Measurements from ENCODE around the gene ARF6. TPM values are rescaled to one million over a fixed set of nuclear protein-coding genes. Genes with fewer than 3 reads are reported as not detected.
"Not testable (repeated sequence)": the region's sequence is repeated elsewhere in the genome, so short reads cannot be mapped to it uniquely, and the experiment has no call there.

ARF6 gene
- total RNA-seq, 4 donors from 2014 or later: 35.4 to 85.0 (median 45.9) TPM

DNA sequence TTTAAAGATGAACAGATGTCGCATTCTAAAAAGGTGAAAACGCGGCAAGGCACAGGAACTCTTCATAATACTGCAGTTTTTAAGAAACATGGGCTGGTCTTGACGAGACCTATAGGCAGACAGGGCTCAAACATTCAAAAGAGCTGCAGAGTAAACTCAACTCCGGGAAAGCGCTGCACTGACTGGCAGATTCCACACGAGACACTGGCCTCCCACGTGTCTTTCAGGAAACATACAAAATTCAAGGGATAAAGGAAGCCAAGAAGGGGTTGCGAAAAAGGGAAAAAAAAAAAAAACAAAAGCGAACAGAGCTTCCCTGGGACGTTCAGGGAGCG lies 614 bp upstream of the ARF6 start:
- TF ChIP-seq, protein P1, sequence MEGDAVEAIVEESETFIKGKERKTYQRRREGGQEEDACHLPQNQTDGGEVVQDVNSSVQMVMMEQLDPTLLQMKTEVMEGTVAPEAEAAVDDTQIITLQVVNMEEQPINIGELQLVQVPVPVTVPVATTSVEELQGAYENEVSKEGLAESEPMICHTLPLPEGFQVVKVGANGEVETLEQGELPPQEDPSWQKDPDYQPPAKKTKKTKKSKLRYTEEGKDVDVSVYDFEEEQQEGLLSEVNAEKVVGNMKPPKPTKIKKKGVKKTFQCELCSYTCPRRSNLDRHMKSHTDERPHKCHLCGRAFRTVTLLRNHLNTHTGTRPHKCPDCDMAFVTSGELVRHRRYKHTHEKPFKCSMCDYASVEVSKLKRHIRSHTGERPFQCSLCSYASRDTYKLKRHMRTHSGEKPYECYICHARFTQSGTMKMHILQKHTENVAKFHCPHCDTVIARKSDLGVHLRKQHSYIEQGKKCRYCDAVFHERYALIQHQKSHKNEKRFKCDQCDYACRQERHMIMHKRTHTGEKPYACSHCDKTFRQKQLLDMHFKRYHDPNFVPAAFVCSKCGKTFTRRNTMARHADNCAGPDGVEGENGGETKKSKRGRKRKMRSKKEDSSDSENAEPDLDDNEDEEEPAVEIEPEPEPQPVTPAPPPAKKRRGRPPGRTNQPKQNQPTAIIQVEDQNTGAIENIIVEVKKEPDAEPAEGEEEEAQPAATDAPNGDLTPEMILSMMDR (IDR thresholded peaks at IDR 0.05): no peak
- DNase-seq (ENCODE audit: low spot score): no peak
- ATAC-seq (ENCODE audit: low FRiP score): peak; percentile 58

DNA sequence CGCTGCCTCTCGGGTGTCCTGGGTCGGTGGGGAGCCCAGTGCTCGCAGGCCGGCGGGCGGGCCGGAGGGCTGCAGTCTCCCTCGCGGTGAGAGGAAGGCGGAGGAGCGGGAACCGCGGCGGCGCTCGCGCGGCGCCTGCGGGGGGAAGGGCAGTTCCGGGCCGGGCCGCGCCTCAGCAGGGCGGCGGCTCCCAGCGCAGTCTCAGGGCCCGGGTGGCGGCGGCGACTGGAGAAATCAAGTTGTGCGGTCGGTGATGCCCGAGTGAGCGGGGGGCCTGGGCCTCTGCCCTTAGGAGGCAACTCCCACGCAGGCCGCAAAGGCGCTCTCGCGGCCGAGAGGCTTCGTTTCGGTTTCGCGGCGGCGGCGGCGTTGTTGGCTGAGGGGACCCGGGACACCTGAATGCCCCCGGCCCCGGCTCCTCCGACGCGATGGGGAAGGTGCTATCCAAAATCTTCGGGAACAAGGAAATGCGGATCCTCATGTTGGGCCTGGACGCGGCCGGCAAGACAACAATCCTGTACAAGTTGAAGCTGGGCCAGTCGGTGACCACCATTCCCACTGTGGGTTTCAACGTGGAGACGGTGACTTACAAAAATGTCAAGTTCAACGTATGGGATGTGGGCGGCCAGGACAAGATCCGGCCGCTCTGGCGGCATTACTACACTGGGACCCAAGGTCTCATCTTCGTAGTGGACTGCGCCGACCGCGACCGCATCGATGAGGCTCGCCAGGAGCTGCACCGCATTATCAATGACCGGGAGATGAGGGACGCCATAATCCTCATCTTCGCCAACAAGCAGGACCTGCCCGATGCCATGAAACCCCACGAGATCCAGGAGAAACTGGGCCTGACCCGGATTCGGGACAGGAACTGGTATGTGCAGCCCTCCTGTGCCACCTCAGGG lies 679 bp downstream of the ARF6 start:
- DNase-seq (ENCODE audit: low spot score) (peak; percentile 31), ATAC-seq (ENCODE audit: low FRiP score) (peak; percentile 60)
- TF ChIP-seq, protein P1 (IDR thresholded peaks at IDR 0.05): no peak

DNA sequence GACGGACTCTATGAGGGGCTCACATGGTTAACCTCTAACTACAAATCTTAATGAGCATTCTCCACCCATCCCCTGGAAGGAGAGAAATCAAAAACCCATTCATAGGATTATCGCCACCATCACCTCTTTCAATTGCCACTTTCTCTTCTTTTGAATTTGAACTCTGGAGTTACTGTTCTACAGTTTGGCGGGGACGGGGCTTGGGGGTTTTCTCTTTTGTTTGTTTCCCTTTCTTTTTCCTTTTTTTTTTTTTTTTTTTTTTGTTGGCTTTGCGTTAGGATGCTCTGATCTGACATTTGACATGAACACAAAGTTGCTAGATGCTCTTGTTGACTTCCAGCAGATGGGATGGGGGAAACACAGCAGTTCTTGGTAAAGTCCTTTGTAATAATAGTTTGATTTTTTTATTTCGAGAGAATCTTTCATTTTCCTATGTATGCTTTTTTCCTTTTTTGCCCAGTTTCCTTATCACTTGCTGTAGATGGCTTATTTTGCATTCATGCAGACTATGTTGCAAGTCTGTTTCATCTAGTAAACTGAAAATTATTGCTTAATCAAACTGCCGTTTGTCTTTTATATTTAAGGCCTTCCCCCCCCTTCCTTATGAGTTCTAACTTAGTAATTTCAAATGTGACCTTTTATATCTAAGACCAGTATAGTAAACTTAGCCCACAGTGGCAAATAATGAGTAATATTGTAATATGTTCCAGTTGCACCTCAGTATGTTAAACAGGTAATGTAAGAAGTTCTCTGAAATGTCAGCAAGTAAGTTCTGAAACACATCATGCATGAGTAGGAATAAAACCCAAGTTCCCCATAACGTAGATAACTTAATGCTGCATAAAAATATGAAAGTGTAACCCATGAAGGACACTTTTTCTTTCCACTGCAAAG lies 1.6 kb downstream of the ARF6 start:
- ATAC-seq (ENCODE audit: low FRiP score): not testable (repeated sequence)

DNA sequence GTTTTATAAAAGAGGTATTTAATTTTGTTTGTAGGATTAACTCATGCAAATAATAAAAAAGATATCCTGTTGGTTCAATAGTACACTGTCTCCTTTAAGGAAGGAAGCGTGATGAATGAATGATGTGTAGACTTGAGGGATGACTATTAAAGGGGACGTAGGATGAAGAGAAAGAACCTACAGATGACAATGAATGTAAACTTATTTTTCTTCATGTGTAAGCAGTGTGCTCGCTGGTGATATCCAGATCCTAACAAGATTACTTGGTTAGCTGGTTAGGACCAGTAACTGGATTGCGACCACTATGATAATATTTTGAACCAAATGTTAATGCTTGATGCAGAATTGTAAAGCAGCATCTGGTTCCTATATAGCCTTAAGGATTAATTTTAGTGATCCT lies 2.6 kb downstream of the ARF6 start:
- no peak for ATAC-seq (ENCODE audit: low FRiP score)

More for the DNA sequence above, 1.6 kb downstream of the ARF6 start:
- DNase-seq (ENCODE audit: low spot score): not testable (repeated sequence)

DNA sequence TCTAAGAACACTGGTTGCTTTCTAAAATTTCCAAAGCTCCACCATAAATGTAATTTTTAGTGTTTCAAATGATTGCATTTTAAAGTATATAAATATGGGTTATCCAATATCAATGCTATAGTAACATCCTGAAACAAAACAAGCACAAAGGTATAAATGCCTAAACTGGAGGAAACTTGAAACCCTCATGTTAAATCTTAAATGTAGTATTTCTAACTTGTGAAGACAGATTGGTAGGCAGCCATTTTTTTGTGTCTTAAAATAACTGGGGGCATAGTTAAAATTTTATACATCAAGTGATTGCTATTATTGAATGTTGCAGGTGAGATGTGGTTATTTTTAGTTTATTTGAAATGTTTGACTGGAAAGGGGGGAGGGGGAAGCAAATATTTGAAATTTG lies 3.4 kb downstream of the ARF6 start:
- not testable (repeated sequence) for DNase-seq (ENCODE audit: low spot score); ATAC-seq (ENCODE audit: low FRiP score)

More for the DNA sequence above, 2.6 kb downstream of the ARF6 start:
- no peak for DNase-seq (ENCODE audit: low spot score)
- TF ChIP-seq, protein P1 (IDR thresholded peaks at IDR 0.05): no peak

DNA sequence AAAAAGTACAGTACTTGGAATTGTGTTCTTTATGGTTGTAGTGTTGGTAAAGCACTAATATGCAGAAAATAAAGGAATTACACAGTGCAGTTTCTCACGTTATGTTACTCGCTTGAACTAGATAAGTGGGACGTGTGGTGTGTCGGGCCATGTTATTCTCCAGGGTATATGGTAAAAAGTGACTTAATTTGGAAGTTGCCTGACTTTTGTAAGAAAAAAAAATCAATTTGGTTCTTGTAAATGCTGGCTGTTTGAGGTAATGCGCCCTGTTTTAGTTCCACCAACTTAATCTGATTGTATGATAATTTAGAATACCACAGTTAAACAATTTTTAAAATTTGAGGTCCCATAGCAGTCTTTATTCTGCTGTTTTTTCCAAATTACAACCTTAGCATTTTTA lies 4.1 kb downstream of the ARF6 start:
- ATAC-seq (ENCODE audit: low FRiP score): no peak
- TF ChIP-seq, protein P1 (IDR thresholded peaks at IDR 0.05): no peak
- DNase-seq (ENCODE audit: low spot score): no peak

DNA sequence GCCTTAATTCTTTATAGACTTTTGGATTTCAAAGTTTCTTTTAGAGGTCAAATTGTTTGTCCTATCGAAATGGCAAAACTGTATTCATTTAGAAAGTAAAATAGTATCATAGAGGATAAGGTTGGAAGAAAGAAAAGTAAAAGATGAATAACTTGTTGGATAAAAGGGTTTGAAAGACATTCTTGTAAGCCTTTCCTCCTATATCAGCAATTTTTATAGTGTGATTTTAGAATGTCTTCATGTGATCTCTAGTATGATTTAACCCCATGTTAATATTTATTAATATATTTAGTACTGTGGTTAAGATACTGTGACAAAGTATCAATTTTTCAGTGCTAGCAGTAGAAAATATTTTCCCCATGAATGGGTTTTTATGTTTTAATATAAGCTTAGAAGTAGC lies 4.5 kb downstream of the ARF6 start:
- no peak for ATAC-seq (ENCODE audit: low FRiP score)

More for the DNA sequence above, 4.5 kb downstream of the ARF6 start:
- no peak for DNase-seq (ENCODE audit: low spot score)
- TF ChIP-seq, protein P1 (IDR thresholded peaks at IDR 0.05): no peak

Measured in omental fat pad (tissue), 4 donors.